Choroid plexus epithelial cell (primary cell): ENCODE data around the gene RSPH1.
"Not testable (repeated sequence)": the region's sequence is repeated elsewhere in the genome, so short reads cannot be mapped to it uniquely, and the experiment has no call there.

Source experiments
- DNase-seq: peaks from one replicate; pipeline ENCODE4 v3.0.0-alpha.2; 2010; ENCODE audit warnings: low read depth
- H3K4me3 ChIP-seq: 2 replicates; pipeline ENCODE4 v1.5.1; 2011; ENCODE audit warnings: low read depth, mild to moderate bottlenecking, control low read depth, low read length, moderate library complexity
- CTCF ChIP-seq: conservative IDR thresholded peaks from 2 replicates; pipeline ENCODE4 v1.5.1; 2011; ENCODE audit warnings: low read depth, mild to moderate bottlenecking, control low read depth, inconsistent platforms, low read length, moderate library complexity

Gene RSPH1

GRCh38 chr21:42473498-42474042 is 22.5 kb downstream of the RSPH1 start:
- TF ChIP-seq CTCF, result no peak
- no peak for DNase-seq
- H3K4me3 ChIP-seq, result no peak overlapping the region

GRCh38 chr21:42472521-42472920 is 23.5 kb downstream of the RSPH1 start:
- no peak for TF ChIP-seq CTCF
- DNase-seq, result no peak
- no peak overlapping the region for H3K4me3 ChIP-seq

- no peak overlapping the region for H3K4me3 ChIP-seq
- DNase-seq, result no peak
- no peak for TF ChIP-seq CTCF
Observed at GRCh38 chr21:42471716-42472330, 24.2 kb downstream of the RSPH1 start.

- DNase-seq, result no peak
- no peak for TF ChIP-seq CTCF
- H3K4me3 ChIP-seq, result no peak overlapping the region
Observed at GRCh38 chr21:42471206-42471605, 24.8 kb downstream of the RSPH1 start.

GRCh38 chr21:42469726-42470125 is 26.3 kb downstream of the RSPH1 start:
- H3K4me3 ChIP-seq, DNase-seq: not testable (repeated sequence)

GRCh38 chr21:42469272-42469671 is 26.8 kb downstream of the RSPH1 start:
- DNase-seq, result no peak
- no peak overlapping the region for H3K4me3 ChIP-seq
- no peak for TF ChIP-seq CTCF

GRCh38 chr21:42468491-42469131 is 27.4 kb downstream of the RSPH1 start:
- TF ChIP-seq CTCF, result no peak
- no peak for DNase-seq
- no peak overlapping the region for H3K4me3 ChIP-seq
